Left lung (tissue), 10 donors: ENCODE measurements around the gene ARHGAP26. TPM values are rescaled to one million over a fixed set of nuclear protein-coding genes. Genes with fewer than 3 reads are reported as not detected.
A peak's percentile ranks its signal among the peaks of the same experiment; 100 is the strongest.

Experiments used
- ATAC-seq: fragments of 200-7000 bp; cut with Tn5 transposase; one replicate; pipeline ENCODE4 v1.9.1; 2020; ENCODE audit warnings: moderate library complexity
- DNase-seq, 4 donors: peaks; one replicate each; pipeline ENCODE4 v3.0.0-alpha.2; 2013 to 2020
- H3K27ac ChIP-seq, 2 donors: fragments of 200-600 bp; sonication (generic) in 1 of 2; one replicate each; pipeline versions ENCODE4 v1.5.0 to v1.8.0; 2020 to 2021
- H3K27me3 ChIP-seq, 2 donors: fragments of 200-600 bp; sonication (generic) in 1 of 2; one replicate each; pipeline versions ENCODE4 v1.5.0 to v1.8.0; 2020 to 2021
- H3K36me3 ChIP-seq, 2 donors: fragments of 200-600 bp; sonication (generic) in 1 of 2; one replicate each; pipeline versions ENCODE4 v1.5.0 to v1.8.0; 2020 to 2021
- H3K4me1 ChIP-seq, 2 donors: fragments of 200-600 bp; one replicate each; pipeline ENCODE4 v1.8.0; 2021
- H3K4me3 ChIP-seq, 2 donors: fragments of 200-600 bp; sonication (generic) in 1 of 2; one replicate each; pipeline versions ENCODE4 v1.5.0 to v1.8.0; 2020 to 2021; ENCODE audit warnings: mild to moderate bottlenecking in 1 of 2
- H3K9me3 ChIP-seq, 2 donors: fragments of 200-600 bp; sonication (generic) in 1 of 2; one replicate each; pipeline versions ENCODE4 v1.5.0 to v1.8.0; 2020 to 2021
- CTCF ChIP-seq, 2 donors: fragments of 200-600 bp; sonication (generic) in 1 of 2; IDR thresholded peaks; one replicate each; pipeline versions ENCODE4 v1.5.0 to v1.8.0; 2021; ENCODE audit warnings: antibody characterized with exemption in 2 of 2
- intact Hi-C, 2 donors: fragments of 100-400 bp; cut with DNase I; formaldehyde crosslinking; loops; one replicate each; pipeline versions ENCODE4 v1.11.2 to v1.14.2; 2022
- polyA plus RNA-seq, 6 donors: library from polyadenylated mRNA; unstranded; fragments of 120-200 nt; gene quantifications; one replicate each; pipeline ENCODE4 v1.2.1, GENCODE V29; 2013; ENCODE audit not compliant: insufficient read length in 6 of 6
- total RNA-seq, 2 donors: library from RNA; stranded (reverse); fragmentation: NEBNext Ultra II Directional; extraction: Animal tissue kit (Norgen Biotek cat#: 25700); gene quantifications; one replicate each; pipeline ENCODE4 v1.2.1, GENCODE V29; 2021
- donor health status: DM: no; HTN: yes; CAD: no.
- donor health status: DM: no; HTN: no; CAD: no.

The ARHGAP26 gene
- total and polyA plus RNA-seq, 8 donors: 13.9 to 61.9 (median 14.9) TPM

GRCh38 chr5:143014017-143014651 lies 244.0 kb downstream of the ARHGAP26 start:
- H3K9me3 ChIP-seq: no peaks in the 10 kb centered on the region
- no peak overlapping the region for H3K4me3 ChIP-seq
- peaks cover 0 to 18% of the 10 kb centered on the region in 2 donors for H3K36me3 ChIP-seq
- no peak overlapping the region for H3K27ac ChIP-seq
- intact Hi-C loops: no loop called here
- peak; percentile 44 to 60 for TF ChIP-seq CTCF (IDR thresholded peaks at IDR 0.05)
- peak; percentile 94 for ATAC-seq
- DNase-seq: peak in 2 of 4 donors; percentile 44 to 79
- no peaks in the 10 kb centered on the region for H3K27me3 ChIP-seq
- H3K4me1 ChIP-seq: peaks cover 0 to 11% of the 10 kb centered on the region in 2 donors

- no peaks in the 10 kb centered on the region for H3K27me3 ChIP-seq
- TF ChIP-seq CTCF (IDR thresholded peaks at IDR 0.05): peak; percentile 8 to 56
- H3K4me3 ChIP-seq: no peak overlapping the region
- H3K9me3 ChIP-seq: no peaks in the 10 kb centered on the region
- DNase-seq: peak in 2 of 4 donors; percentile 46 to 56
- ATAC-seq: peak; percentile 72
- intact Hi-C loops: no loop called here
- no peaks in the 10 kb centered on the region for H3K4me1 ChIP-seq
- no peak overlapping the region for H3K27ac ChIP-seq
- H3K36me3 ChIP-seq: peaks cover 0 to 24% of the 10 kb centered on the region in 2 donors
Measured at GRCh38 chr5:143016777-143017516, 246.8 kb downstream of the ARHGAP26 start.

- Histone ChIP-seq H3K4me3 (no peak overlapping the region), H3K36me3 (peaks cover 0 to 24% of the 10 kb centered on the region in 2 donors), H3K9me3 (no peaks in the 10 kb centered on the region), H3K4me1 (no peaks in the 10 kb centered on the region), H3K27ac (no peak overlapping the region), H3K27me3 (no peaks in the 10 kb centered on the region)
- ATAC-seq (no peak), DNase-seq (no peak)
- intact Hi-C loops: no loop called here
- no peak for TF ChIP-seq CTCF (IDR thresholded peaks at IDR 0.05)
Measured at GRCh38 chr5:143017541-143017940, 247.4 kb downstream of the ARHGAP26 start.

- no peak for DNase-seq
- Histone ChIP-seq H3K4me1 (peaks cover 0 to under 1% of the 10 kb centered on the region in 2 donors), H3K36me3 (peaks cover 0 to 24% of the 10 kb centered on the region in 2 donors), H3K9me3 (no peaks in the 10 kb centered on the region), H3K27me3 (no peaks in the 10 kb centered on the region), H3K4me3 (no peak overlapping the region), H3K27ac (no peak overlapping the region)
- ATAC-seq: no peak
- no peak for TF ChIP-seq CTCF (IDR thresholded peaks at IDR 0.05)
- intact Hi-C loops: no loop called here
Measured at GRCh38 chr5:143017992-143018391, 247.8 kb downstream of the ARHGAP26 start.

GRCh38 chr5:143019157-143019556 lies 249.0 kb downstream of the ARHGAP26 start:
- peaks cover 8 to 9% of the 10 kb centered on the region in 2 donors for H3K4me1 ChIP-seq
- ATAC-seq: no peak
- no peak overlapping the region for H3K27ac ChIP-seq
- H3K4me3 ChIP-seq: no peak overlapping the region
- intact Hi-C loops: no loop called here
- H3K36me3 ChIP-seq: peaks cover 0 to 20% of the 10 kb centered on the region in 2 donors
- DNase-seq: no peak
- no peaks in the 10 kb centered on the region for H3K9me3 ChIP-seq
- no peak for TF ChIP-seq CTCF (IDR thresholded peaks at IDR 0.05)
- no peaks in the 10 kb centered on the region for H3K27me3 ChIP-seq
